ENCODE results near the gene CXCL14. TPM values are rescaled to one million over a fixed set of nuclear protein-coding genes. Genes with fewer than 3 reads are reported as not detected.

CXCL14 gene
- total and polyA plus RNA-seq, 2 of the 13 experiments (the other 11 are each of a cell fraction or from before 2014, with no cell fraction given): not detected

DNA sequence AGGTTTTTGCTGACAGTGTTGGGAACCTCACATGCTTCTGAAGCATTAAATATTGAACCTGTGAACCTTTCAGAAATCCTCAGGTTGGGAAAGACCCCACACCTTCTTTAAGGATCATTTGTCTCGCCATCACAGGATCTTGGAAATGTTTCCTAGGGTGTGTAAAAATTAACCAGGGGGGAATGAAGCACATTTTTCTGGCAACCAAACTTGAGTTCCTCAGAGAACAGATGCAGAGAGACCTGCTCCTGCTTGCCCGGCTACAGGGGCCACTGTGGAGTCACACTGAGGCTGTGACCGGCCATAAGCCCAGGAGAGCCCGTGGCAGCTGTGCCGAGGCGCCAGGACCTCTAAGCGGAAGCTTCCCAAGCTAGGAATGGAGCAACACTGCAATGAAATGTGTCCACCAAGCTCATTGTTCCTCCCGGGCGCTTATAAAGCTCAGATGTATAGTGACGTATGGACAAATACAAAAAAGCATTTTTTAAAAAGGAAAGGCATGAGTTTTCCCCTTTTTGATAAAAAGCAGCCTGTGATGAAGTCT lies 7.7 kb downstream of the CXCL14 start (continued):
- TF ChIP-seq, protein P1, sequence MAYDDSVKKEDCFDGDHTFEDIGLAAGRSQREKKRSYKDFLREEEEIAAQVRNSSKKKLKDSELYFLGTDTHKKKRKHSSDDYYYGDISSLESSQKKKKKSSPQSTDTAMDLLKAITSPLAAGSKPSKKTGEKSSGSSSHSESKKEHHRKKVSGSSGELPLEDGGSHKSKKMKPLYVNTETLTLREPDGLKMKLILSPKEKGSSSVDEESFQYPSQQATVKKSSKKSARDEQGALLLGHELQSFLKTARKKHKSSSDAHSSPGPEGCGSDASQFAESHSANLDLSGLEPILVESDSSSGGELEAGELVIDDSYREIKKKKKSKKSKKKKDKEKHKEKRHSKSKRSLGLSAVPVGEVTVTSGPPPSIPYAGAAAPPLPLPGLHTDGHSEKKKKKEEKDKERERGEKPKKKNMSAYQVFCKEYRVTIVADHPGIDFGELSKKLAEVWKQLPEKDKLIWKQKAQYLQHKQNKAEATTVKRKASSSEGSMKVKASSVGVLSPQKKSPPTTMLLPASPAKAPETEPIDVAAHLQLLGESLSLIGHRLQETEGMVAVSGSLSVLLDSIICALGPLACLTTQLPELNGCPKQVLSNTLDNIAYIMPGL (CRISPR knock-in tag; IDR thresholded peaks at IDR 0.05; ENCODE audit: borderline replicate concordance in 1 of 2, low read depth in 1 of 2): no peak
- TF ChIP-seq ZNF225 (CRISPR knock-in tag; IDR thresholded peaks at IDR 0.05): no peak

DNA sequence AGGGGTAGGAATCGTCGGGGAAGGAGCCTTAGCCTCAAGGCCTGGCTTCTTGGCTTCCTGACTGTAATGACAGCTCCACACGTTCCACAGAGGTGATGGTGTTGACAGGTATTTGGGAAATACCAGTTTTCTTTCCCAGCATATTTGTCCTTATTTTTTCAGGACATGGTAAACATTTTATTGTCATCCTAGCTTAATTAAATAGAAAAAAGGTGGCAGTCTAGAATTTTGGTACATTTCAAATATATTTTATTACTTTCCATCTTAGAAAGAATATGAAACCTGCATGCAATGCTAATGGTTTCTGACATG lies 8.4 kb downstream of the CXCL14 start:
- no peak overlapping the region for H2AFZ ChIP-seq (ENCODE audit: low read length)
- WGBS (ENCODE audit: low lambda C conversion rate): 0% methylated on average over 3 of the region's 3 CpGs
- ATAC-seq (no peak), FAIRE-seq (no peak), DNase-seq (ENCODE audit: low spot score) (no peak)
- no peak overlapping the region for H3K27ac ChIP-seq (ENCODE audit: extremely low read length, insufficient read depth, low read length)
- no peaks in the 10 kb centered on the region for H3K4me1 ChIP-seq (ENCODE audit: insufficient read depth, low read length)
- no peaks in the 10 kb centered on the region for H4K20me1 ChIP-seq (ENCODE audit: insufficient read depth, low read length)
- H3K36me3 ChIP-seq (replicated peaks in 1 of 2; ENCODE audit: control insufficient read depth in 1 of 2, insufficient read depth in 2 of 2, low read length in 2 of 2): no peaks in the 10 kb centered on the region
- no peak overlapping the region for H3K4me2 ChIP-seq (ENCODE audit: low read depth, low read length)
- in situ Hi-C loops (cut with HindIII; ENCODE audit: extremely low pct_ligation_motif_present, low pct_unique_long_range_greater_than_20kb) (loop anchor here (25.0 kb wide), 1 partner anchor 542 kb away; no protein-coding TSS in a partner anchor), intact Hi-C loops (cut with micrococcal nuclease; ENCODE audit: unreplicated experiment) (no loop called here)
- H3K4me3 ChIP-seq (replicated peaks in 1 of 3; ENCODE audit: insufficient read depth in 1 of 3, low read depth in 2 of 3, low read length in 3 of 3): no peak overlapping the region
- ChIA-PET CTCF (ENCODE audit: low intra/inter-chr PET ratio, low total read pairs) (interaction anchor here (0.8 kb wide), 1 partner anchor 108 kb away, joined by 7 read pairs; no protein-coding TSS in a partner anchor), POLR2A (no interaction called here)
- no peak overlapping the region for H3K9ac ChIP-seq (ENCODE audit: insufficient read depth, low read depth, low read length)
- H3K79me2 ChIP-seq (ENCODE audit: insufficient read depth, low read length): no peaks in the 10 kb centered on the region
- H3K9me3 ChIP-seq (ENCODE audit: low read length): no peaks in the 10 kb centered on the region
- no TSS peak for BruUV-seq (replicated peaks)
- H3K27me3 ChIP-seq (ENCODE audit: control insufficient read depth in 1 of 2, insufficient read depth in 2 of 2, low read length in 2 of 2): peaks cover 2 to 7% of the 10 kb centered on the region in 2 experiments; a peak in 4 of 5 replicates
- TF ChIP-seq KMT2B (CRISPR knock-in tag; IDR thresholded peaks at IDR 0.05) (no peak), AKAP8 (CRISPR knock-in tag; IDR thresholded peaks at IDR 0.05) (no peak), PITX1 (CRISPR knock-in tag; IDR thresholded peaks at IDR 0.05) (no peak), HDAC1 (CRISPR knock-in tag; IDR thresholded peaks at IDR 0.05) (no peak), SNAPC2 (CRISPR knock-in tag; IDR thresholded peaks at IDR 0.05) (no peak), RFX5 (IDR thresholded peaks at IDR 0.05; ENCODE audit: low read depth, low read length) (no peak), NR3C1 (CRISPR knock-in tag; IDR thresholded peaks at IDR 0.05) (no peak), KLF12 (CRISPR knock-in tag; IDR thresholded peaks at IDR 0.05; ENCODE audit: borderline replicate concordance) (no peak), MAF1 (CRISPR knock-in tag; IDR thresholded peaks at IDR 0.05; ENCODE audit: borderline replicate concordance) (no peak), ZNF329 (CRISPR knock-in tag; IDR thresholded peaks at IDR 0.05; ENCODE audit: low read depth) (no peak), HNRNPK (IDR thresholded peaks at IDR 0.05; ENCODE audit: low read depth, low read length, poor library complexity, severe bottlenecking) (no peak), MATR3 (CRISPR knock-in tag; IDR thresholded peaks at IDR 0.05) (no peak), BORCS8-MEF2B (CRISPR knock-in tag; IDR thresholded peaks at IDR 0.05) (no peak), POGZ (CRISPR knock-in tag; IDR thresholded peaks at IDR 0.05) (no peak)
- TF ChIP-seq, protein P2, sequence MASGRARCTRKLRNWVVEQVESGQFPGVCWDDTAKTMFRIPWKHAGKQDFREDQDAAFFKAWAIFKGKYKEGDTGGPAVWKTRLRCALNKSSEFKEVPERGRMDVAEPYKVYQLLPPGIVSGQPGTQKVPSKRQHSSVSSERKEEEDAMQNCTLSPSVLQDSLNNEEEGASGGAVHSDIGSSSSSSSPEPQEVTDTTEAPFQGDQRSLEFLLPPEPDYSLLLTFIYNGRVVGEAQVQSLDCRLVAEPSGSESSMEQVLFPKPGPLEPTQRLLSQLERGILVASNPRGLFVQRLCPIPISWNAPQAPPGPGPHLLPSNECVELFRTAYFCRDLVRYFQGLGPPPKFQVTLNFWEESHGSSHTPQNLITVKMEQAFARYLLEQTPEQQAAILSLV (CRISPR knock-in tag; IDR thresholded peaks at IDR 0.05; ENCODE audit: borderline replicate concordance): no peak
- TF ChIP-seq, protein P3, sequence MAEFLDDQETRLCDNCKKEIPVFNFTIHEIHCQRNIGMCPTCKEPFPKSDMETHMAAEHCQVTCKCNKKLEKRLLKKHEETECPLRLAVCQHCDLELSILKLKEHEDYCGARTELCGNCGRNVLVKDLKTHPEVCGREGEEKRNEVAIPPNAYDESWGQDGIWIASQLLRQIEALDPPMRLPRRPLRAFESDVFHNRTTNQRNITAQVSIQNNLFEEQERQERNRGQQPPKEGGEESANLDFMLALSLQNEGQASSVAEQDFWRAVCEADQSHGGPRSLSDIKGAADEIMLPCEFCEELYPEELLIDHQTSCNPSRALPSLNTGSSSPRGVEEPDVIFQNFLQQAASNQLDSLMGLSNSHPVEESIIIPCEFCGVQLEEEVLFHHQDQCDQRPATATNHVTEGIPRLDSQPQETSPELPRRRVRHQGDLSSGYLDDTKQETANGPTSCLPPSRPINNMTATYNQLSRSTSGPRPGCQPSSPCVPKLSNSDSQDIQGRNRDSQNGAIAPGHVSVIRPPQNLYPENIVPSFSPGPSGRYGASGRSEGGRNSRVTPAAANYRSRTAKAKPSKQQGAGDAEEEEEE (CRISPR knock-in tag; IDR thresholded peaks at IDR 0.05; ENCODE audit: borderline replicate concordance): no peak

All from HepG2 (cell line).